GM21515 (cell line): ENCODE measurements around the gene TRIM28.
A peak's percentile ranks its signal among the peaks of the same experiment; 100 is the strongest.
"Not testable (repeated sequence)": the region's sequence is repeated elsewhere in the genome, so short reads cannot be mapped to it uniquely, and the experiment has no call there.

Experiments
- ATAC-seq: cut with Tn5 transposase; IDR thresholded peaks from one replicate; pipeline ENCODE4 v1.9.1; 2021; ENCODE audit not compliant: unreplicated experiment

The TRIM28 gene

DNA sequence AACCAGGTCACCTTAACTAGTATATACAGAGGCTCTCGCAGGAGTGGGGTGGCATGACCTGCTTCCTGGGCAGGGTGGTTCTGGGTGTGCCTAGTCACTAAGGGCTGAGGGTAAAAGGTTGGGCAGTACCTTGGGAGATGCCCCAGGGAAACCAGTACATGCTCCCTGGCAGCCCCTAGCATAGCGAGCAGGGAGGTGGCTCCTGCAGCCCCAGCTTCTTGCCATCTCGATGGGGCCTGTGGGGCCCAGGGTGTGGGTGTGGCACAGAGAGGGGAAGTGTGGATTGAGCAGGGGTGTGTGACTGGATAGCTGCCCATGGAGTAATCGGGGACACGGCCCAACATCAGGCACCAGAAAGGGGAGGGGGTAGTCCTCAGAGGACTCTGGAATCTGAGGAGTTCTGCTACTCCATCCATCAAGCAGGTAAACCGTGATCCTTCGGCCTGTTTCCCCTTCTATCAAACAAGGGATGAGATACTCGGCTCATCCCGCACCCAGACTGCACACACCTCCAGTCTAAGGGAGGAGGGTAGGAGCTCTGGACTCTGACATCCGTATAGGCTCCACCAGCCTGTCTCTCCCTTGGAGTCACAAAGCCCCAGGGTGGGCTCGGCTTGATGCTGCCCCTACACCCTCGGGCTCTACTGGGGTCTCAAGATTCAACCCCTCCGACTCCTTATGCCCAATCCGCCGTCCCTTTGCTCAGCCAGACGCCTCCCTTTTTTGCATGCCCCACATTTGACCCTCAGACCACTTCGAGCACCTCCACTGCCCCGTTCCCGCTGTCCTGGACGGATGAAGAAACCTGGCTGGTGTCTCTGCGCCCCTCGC, 25.4 kb upstream of the TRIM28 start:
- no peak for ATAC-seq

DNA sequence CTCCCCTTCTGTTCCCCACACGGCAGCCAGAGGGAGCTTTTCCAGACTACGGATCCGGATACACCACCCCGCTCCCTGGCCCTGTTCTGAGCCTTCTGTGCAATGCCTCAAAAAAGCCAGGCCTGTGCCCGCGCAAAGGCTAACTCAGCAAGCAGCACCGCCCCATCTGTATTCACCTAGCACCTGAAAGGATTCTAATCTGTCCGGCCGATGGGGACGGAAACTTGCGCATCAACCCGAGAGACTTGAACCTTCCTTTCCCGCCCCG, 24.8 kb upstream of the TRIM28 start:
- peak; percentile 1 for ATAC-seq

DNA sequence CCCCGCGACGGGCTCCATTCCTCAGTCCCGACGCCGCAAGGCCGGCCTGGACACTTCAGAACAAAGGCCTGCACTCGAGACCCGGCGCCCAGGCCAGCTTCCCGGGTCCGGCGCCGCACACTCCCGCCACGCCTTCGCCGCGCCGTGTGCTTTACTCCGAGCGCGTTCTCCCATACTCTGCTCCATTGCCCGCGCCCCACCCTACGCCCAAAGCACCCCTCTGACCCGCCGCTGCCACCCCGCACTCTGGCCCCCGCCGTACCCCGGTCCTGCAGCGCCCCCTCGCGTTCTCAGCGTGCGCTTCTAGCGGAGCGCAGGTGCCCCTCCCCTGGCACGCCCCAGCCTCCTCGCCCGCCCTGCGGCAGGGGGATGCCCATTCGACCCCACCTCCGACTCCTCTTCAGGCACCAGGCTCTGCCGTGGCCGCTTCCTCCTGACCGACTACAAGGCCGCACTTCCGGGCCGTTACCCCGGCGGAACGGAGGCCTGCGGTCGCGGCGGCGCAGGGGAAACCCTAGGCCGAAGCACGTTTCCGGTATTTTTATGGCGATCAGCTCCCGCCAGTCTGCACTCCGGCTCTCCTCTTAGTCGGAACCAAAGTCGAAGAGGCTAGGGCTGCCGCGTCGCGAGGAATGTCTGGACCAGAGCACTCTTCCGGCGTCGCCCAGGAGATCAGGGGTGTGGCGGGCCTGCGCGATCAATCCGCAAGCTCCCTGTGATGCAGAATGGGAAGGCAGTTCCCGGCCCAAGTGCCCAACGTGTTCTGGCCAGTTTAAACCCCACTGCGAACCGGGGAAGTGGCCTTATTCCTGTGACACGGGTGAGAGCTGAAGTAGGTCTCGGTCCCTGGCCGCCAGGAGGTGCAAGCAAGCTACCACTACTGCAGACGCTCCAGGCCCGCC, 24.3 kb upstream of the TRIM28 start, which contains the start of gene ZBTB45:
Gene ZBTB45, minus strand, starts transcription at position 456 of the 902 bp plus-strand sequence. CDS start 2,137 bp downstream, outside the sequence.
- peak; percentile 78 for ATAC-seq

DNA sequence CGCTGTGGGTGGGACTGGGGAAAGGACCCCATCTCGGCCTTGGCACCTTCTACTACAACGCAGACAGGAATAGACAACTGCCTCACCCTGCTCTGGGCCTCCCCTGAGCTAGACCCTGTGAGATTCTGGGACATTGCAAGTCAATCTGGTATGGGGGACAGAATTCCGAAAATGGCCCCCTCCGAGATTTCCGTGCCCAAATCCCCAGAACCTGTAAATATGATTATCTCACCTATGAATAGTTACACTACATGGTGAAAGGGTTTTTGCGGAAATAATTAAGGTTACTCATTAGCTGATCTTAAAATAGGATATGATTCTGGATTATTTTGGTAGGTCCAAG, 23.6 kb upstream of the TRIM28 start:
- ATAC-seq: no peak

DNA sequence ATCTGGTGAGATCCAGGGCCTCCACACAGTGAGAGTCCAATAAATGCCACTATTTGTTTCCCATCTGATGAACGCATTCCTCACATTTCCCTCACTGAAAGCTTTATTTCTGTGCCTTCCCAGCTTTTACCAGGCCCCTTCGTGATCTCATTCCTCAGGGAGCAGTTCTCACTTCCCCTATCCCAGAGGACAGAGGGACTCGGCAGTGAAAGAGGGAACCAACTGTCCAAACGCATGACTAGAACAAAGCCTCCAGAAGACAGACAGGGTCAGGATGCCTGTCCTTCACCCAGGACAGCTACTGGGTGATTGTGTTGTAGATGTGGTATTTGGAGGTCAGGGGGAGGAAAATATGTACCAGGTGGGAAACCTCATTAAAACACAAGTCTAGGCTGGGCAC, 22.2 kb upstream of the TRIM28 start:
- no peak for ATAC-seq

DNA sequence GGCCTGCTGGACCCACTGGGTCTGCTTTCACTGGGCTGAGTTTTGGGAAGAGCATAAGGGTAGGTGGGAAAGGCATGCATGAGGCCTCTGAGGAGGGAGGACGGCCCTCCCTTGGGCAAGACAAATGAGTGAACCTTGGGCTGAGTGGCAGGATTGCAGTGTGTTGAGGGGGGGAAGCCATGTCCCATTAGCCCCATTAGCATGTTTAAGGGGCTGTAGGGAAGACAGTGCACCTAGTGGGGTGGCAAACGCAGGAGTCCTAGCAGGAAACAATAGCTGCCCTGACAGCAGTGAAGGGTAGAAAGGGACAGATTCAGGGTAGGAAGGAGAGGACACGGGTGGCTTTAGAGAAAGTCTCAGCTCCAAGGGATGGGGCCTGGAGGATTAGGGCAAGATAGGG, 21.2 kb upstream of the TRIM28 start:
- no peak for ATAC-seq

DNA sequence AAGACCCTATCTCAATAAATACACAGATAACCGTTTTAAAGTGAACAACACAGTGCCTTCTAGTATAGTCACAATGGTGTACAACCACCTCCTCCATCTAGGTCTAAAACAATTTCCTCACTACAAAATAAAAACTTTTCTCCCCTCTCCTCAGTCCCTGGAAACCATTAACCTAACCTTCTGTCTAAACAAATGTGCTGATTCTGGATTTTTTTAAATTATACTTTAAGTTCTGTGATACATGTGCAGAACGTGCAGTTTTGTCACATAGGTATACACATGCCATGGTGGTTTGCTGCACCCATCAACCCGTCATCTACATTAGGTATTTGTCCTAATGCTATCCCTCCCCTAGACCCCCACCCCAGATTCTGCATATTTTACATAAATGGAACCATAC, 14.5 kb upstream of the TRIM28 start:
- ATAC-seq: no peak

DNA sequence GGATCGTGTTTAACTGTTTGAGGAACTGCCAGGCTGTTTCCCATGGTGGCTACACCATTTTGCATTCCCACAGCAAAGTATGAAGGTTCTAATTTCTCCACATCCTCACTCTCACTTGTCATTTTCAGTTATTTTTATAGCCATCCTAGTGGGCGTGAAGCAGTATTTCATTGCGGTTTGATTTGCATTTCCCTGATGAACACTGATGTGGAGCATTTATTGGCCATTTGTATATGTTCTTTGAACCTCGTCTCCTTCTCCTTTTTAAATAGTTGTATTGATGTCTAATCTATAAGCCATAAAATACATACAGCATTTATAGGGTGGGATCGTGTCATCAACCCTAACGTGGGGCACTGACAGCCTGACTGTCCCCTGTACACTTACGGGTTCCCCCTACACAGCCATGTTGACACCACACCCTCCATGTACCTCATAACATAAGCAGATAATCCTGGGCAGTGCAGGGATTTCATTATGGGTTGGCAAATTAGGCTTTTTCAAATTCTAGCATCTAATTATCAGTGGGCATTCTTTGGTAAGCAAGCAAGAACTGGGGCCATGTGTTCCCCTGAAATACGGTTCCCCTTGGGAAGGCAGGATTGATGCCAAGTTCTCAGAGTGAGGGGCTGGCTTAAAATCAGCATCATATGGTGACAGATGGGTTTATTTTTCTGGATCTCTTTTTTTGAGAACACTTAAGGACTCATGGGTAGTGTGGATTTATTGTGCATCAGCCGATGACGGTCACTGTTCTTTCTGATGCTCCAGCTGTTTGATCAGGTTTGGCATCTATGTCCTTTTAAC, 12.6 kb upstream of the TRIM28 start:
- ATAC-seq: no peak

DNA sequence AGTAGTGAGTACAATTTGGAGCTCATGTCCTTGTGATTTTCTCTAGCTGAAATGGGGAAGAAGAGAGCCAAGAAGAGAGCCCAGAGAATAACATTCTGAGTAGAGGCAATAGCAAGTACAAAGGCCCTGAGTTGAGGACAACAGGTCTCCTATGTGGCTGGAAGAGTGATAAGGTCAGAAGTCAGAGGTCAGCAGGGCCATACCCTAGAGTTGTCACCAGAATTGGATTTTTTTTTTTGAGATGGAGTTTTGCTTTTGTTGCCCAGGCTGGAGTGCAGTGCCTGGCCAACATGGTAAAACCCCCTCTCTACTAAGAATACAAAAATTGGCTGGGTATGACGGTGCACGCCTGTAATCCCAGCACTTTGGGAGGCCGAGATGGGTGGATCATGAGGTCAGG, 8.0 kb upstream of the TRIM28 start:
- no peak for ATAC-seq

DNA sequence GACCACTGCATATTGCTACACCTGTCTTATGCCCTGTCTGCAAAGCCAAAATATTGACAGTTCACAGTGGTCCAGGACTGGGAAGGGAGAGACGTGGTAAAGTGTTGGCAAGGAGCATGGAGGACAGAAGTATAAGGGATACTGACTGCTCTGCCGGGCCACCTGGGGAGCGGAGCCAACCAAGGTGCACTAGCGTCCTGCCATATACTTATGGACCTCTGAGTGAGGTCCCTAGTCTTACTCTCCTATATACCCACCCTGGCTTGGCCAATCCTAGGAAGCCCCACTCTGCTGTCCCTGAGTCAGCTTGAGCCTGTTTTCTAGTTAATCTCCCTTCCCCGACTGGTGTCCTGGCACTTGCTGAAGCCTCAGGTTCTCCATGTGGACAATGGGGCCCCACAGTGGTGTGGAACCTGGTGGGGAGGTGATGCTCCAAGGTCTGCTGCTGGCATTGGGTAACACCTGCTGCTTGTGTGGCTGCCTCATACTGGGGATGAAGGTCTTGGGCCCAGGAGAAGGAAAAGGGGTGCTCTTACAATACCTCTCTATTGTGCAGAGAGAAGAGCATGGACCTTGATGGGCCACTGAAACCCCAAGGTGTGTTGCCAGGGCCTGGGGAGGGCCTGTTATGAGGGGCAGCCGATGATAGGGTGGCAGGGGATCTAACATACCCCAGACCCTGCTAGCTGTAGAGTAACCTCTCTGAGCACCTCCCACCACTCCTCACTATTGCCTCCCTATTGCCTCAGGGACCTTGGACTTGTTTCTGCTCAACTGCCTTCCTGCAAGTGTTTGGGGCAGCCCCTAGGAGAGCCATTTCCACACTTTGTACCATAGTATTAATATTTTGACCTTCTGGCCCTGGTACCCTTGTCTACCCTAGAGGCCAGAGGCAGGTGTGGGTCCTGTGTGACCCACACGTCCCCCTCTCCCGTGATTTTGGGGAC, 6.7 kb upstream of the TRIM28 start:
- no peak for ATAC-seq

DNA sequence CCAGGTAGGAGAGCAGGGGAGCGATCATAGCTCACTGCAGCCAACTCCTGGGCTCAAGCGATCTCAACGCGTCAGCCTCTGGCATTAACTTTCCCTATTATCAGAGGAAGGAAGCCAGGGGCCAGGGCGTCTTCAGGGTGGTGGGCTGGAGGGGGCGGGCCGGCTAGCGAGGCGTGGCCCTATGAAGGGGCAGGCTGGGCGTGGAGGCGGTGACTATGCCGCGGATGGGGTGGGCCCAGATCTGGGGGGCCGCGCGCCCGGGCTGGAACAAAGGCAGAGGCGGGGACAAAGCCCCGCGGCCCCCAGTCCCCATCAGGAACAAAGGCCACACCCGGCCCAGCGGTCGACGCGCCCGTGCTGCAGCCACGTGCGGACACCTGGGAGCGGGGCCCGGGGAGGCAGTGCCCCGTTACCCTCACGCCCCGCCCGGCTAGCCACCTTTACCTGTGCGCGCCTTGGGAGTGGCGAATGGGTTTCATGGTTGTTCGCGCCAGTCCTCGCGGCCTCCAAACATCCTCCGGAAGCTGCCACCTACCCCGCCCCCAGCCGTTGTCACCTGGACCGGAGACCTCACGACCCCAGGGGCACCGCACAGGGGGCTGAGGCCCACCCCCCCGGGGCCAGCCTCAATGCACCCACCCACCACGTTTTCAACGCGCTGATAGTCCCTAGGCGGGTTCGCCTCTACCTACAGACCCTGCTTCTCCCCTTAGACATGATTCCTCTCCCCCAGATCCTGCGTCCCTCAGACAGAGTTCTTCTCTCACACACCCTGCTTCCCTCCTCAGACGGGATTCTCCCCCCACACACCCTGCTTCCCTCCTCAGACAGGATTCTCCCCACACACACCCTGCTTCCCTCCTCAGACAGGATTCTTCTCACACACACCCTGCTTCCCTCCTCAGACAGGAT, 5.4 kb upstream of the TRIM28 start:
- ATAC-seq: no peak

DNA sequence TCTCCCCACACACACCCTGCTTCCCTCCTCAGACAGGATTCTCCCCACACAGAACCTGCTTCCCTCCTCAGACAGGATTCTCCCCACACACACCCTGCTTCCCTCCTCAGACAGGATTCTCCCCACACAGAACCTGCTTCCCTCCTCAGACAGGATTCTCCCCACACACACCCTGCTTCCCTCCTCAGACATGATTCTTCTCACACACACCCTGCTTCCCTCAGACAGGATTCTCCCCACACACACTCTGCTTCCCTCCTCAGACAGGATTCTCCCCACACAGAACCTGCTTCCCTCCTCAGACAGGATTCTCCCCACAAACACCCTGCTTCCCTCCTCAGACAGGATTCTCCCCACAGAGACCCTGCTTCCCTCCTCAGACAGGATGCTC, 4.7 kb upstream of the TRIM28 start:
- ATAC-seq: not testable (repeated sequence)

DNA sequence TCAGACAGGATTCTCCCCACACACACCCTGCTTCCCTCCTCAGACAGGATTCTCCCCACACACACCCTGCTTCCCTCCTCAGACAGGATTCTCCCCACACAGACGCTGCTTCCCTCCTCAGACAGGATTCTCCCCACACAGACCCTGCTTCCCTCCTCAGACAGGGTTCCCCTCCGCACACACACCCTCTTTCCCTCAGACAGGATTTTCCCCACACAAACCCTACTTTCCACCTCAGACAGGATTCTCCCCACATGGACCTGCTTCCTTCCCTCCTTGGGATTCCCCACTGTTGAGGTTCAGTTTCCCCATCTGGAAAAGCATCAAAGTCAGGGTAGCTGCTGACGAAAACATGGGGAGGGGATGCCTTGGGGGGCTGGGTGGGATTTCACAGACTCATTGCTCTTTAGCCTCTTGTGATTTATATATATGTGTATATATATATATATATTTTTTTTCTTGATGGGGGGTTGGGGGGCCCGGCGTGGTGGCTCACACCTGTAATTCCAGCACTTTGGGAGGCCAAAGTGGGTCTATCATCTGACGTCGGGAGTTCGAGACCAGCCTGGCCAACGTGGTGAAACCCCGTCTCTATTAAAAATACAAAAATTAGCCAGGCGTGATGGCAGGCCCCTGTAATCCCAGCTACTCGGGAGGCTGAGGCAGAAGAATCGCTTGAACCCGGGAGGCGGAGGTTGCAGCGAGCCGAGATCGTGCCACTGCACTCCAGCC, 1.1 kb upstream of the TRIM28 start:
- not testable (repeated sequence) for ATAC-seq

DNA sequence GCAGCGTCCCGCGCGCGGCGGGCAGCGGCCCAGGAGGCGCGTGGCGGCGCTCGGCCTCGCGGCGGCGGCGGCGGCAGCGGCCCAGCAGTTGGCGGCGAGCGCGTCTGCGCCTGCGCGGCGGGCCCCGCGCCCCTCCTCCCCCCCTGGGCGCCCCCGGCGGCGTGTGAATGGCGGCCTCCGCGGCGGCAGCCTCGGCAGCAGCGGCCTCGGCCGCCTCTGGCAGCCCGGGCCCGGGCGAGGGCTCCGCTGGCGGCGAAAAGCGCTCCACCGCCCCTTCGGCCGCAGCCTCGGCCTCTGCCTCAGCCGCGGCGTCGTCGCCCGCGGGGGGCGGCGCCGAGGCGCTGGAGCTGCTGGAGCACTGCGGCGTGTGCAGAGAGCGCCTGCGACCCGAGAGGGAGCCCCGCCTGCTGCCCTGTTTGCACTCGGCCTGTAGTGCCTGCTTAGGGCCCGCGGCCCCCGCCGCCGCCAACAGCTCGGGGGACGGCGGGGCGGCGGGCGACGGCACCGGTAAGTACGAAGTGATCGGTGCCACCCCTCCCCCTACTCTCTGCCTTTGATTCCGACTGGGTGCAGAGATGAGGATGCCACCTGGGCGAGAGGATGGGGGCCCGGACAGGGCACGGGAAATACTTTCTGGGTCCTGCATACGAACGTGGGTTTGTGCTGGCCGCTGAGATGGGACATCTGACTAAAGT, 874 bp downstream of the TRIM28 start:
- ATAC-seq: peak; percentile 43

DNA sequence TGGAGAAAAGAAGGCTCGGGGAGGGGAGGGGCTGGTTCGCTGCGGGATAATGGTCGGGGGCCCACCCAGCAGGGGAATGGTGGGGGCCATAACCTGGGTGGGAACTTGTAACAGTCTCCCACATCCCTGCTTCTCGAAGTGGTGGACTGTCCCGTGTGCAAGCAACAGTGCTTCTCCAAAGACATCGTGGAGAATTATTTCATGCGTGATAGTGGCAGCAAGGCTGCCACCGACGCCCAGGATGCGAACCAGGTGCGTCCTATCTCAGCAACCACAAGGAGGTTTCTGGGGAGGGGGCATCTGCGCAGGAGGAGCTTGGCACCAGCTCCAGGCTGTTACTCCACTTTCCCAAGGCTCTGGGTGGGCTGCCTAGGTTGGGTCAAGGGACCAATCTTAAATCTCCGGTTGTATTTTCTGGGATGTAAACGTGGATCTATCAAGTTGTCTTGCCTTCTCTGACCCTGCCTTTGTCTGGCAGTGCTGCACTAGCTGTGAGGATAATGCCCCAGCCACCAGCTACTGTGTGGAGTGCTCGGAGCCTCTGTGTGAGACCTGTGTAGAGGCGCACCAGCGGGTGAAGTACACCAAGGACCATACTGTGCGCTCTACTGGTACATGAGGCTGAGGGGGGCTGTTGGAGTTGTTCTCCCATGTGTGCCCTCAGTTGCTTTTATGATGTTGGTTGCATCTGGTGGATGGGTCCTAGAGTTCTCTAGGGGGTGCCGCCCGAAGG, 1.6 kb downstream of the TRIM28 start:
- no peak for ATAC-seq

DNA sequence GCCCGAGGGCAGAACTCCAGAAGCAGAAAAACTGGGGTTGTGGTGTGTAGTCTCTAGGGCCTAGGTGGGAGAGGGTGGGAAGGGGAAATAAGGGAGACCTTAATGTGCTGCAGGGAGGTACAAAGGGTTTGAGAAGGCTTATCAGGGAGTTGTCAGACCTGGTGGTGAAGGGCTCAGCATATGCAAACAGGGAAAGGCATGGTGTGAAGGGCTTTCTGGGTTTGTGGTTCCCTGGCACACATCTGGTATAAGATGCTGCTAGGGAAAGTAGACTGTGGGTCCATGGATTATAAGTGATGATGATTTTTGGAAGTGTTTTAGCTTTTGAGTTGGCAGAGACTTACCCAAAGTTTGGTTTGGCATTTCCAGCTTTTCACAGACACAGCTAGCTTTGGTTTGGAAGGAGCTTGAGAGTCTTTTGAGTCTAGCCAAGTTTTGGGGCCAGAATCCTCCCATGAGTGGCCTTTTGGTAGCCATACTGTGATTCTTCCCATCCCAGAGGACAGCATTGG, 2.2 kb downstream of the TRIM28 start:
- ATAC-seq: no peak
